HepG2 (cell line): ENCODE results near the gene OMA1. TPM values are rescaled to one million over a fixed set of nuclear protein-coding genes. Genes with fewer than 3 reads are reported as not detected.

ENCODE experiments used
- ATAC-seq: fragments of 200-7000 bp; cut with Tn5 transposase; 3 replicates; pipeline ENCODE4 v1.9.1; 2020; ENCODE audit warnings: mild to moderate bottlenecking, moderate library complexity
- BruUV-seq: library from RNA; stranded (reverse); fragments of 400-500 nt; replicated peaks from 2 replicates; lab custom pipeline; 2021; lab: Mats Ljungman, UMichigan
- CTCF ChIA-PET: fragments of 300-600 bp; formaldehyde crosslinking; extraction: SDS; loops from one replicate; lab custom pipeline; 2021; ENCODE audit warnings: low total read pairs, inconsistent platforms, low intra/inter-chr PET ratio; lab: Yijun Ruan, JAX
- POLR2A ChIA-PET: fragments of 350-600 bp; sonication (Branson Sonifier 250); formaldehyde crosslinking; loops from one replicate; lab custom pipeline; 2020; ENCODE audit warnings: antibody characterized with exemption, inconsistent platforms; lab: Yijun Ruan, JAX
- DNase-seq: peaks from one replicate; pipeline ENCODE4 v3.0.0-alpha.2; 2015; ENCODE audit warnings: low spot score
- FAIRE-seq: peaks from 3 replicates; lab custom pipeline; 2011; peaks lifted over from hg19 to GRCh38; lab: Jason Lieb, UNC
- H2AFZ ChIP-seq: one replicate; pipeline ENCODE4 v1.6.1; 2011; ENCODE audit warnings: low read length, inconsistent platforms
- H3K27ac ChIP-seq: fragments of 300-600 bp; 3 replicates; pipeline ENCODE4 v1.8.0; 2011; ENCODE audit warnings: mixed run types, mild to moderate bottlenecking, mixed read lengths, low read length, inconsistent platforms; ENCODE audit not compliant: insufficient read depth; ENCODE audit errors: extremely low read length
- H3K27me3 ChIP-seq, 2 experiments: fragments of 200-600 bp in 1 of 2; 2 replicates in 1 of 2; 3 replicates in 1 of 2; pipeline versions ENCODE4 v1.6.0 to v1.8.0; 2011; ENCODE audit warnings: low read length in 2 of 2, mild to moderate bottlenecking in 2 of 2, moderate library complexity in 2 of 2, inconsistent platforms in 1 of 2; ENCODE audit not compliant: insufficient read depth in 2 of 2, control insufficient read depth in 1 of 2
- H3K36me3 ChIP-seq, 2 experiments: fragments of 200-600 bp in 1 of 2; replicated peaks in 1 of 2; 2 replicates in 1 of 2; 3 replicates in 1 of 2; pipeline versions ENCODE4 v1.5.1 to v1.8.0; 2011; ENCODE audit warnings: low read length in 2 of 2, inconsistent platforms in 1 of 2; ENCODE audit not compliant: insufficient read depth in 2 of 2, control insufficient read depth in 1 of 2
- H3K4me1 ChIP-seq: 2 replicates; pipeline ENCODE4 v1.5.1; 2012; ENCODE audit warnings: low read length, inconsistent platforms; ENCODE audit not compliant: insufficient read depth
- H3K4me2 ChIP-seq: 2 replicates; pipeline ENCODE4 v1.6.0; 2011; ENCODE audit warnings: low read depth, low read length, inconsistent platforms
- H3K4me3 ChIP-seq, 3 experiments: fragments of 200-600 bp in 1 of 3; sonication (generic), shearing (Covaris generic) in 1 of 3; replicated peaks in 1 of 3; 2 replicates each; pipeline ENCODE4 v1.5.1; 2011 to 2016; ENCODE audit warnings: low read length in 3 of 3, inconsistent platforms in 2 of 3, low read depth in 2 of 3, mild to moderate bottlenecking in 2 of 3, control low read depth in 1 of 3, mixed read lengths in 1 of 3; ENCODE audit not compliant: insufficient read depth in 1 of 3
- H3K79me2 ChIP-seq: one replicate; pipeline ENCODE4 v1.6.1; 2011; ENCODE audit warnings: low read length, inconsistent platforms; ENCODE audit not compliant: insufficient read depth
- H3K9ac ChIP-seq: 2 replicates; pipeline ENCODE4 v1.6.0; 2011; ENCODE audit warnings: mild to moderate bottlenecking, low read depth, low read length, inconsistent platforms; ENCODE audit not compliant: insufficient read depth
- H3K9me3 ChIP-seq: 2 replicates; pipeline ENCODE4 v1.5.1; 2012; ENCODE audit warnings: mild to moderate bottlenecking, low read length
- H4K20me1 ChIP-seq: 2 replicates; pipeline ENCODE4 v1.6.0; 2011; ENCODE audit warnings: inconsistent platforms, mild to moderate bottlenecking, low read length, moderate library complexity; ENCODE audit not compliant: insufficient read depth
- ATF7-NPFF ChIP-seq: sonication (generic); formaldehyde crosslinking; IDR thresholded peaks from 2 replicates; pipeline ENCODE4 v1.8.1; 2023; ENCODE audit warnings: mild to moderate bottlenecking, low read depth, missing genetic modification reagents, moderate library complexity
- BHLHE40 ChIP-seq: IDR thresholded peaks from 2 replicates; pipeline ENCODE4 v1.6.1; 2011; ENCODE audit warnings: low read length, improper control_type of control experiment
- CEBPB ChIP-seq: IDR thresholded peaks from 2 replicates; pipeline ENCODE4 v1.6.1; 2011; ENCODE audit warnings: low read depth, low read length, improper control_type of control experiment, borderline replicate concordance
- ERF ChIP-seq: IDR thresholded peaks from 2 replicates; pipeline ENCODE4 v1.6.1; 2018; ENCODE audit warnings: missing biosample characterization, missing genetic modification reagents
- FOSL2 ChIP-seq: sonication (generic); formaldehyde crosslinking; IDR thresholded peaks from 2 replicates; pipeline ENCODE4 v1.4.0; 2020; ENCODE audit warnings: missing genetic modification reagents
- GTF3A ChIP-seq: sonication (generic); formaldehyde crosslinking; conservative IDR thresholded peaks from 2 replicates; pipeline ENCODE4 v1.4.0; 2020; ENCODE audit warnings: mild to moderate bottlenecking, missing genetic modification reagents
- KDM1A ChIP-seq: IDR thresholded peaks from 2 replicates; pipeline ENCODE4 v1.6.1; 2016; ENCODE audit warnings: missing compliant biosample characterization
- NFAT5 ChIP-seq: sonication (generic); formaldehyde crosslinking; IDR thresholded peaks from 2 replicates; pipeline ENCODE4 v1.4.0; 2020; ENCODE audit warnings: missing genetic modification reagents
- POGZ ChIP-seq: sonication (generic); formaldehyde crosslinking; IDR thresholded peaks from 2 replicates; pipeline ENCODE4 v1.4.0; 2020; ENCODE audit warnings: mild to moderate bottlenecking, missing genetic modification reagents
- SRF ChIP-seq: IDR thresholded peaks from 2 replicates; pipeline ENCODE4 v1.6.1; 2011; ENCODE audit warnings: mild to moderate bottlenecking, low read depth, low read length, moderate library complexity
- ZBTB39 ChIP-seq: sonication (generic); formaldehyde crosslinking; IDR thresholded peaks from 2 replicates; pipeline ENCODE4 v1.5.0; 2020; ENCODE audit warnings: missing genetic modification reagents
- ZNF264 ChIP-seq: sonication (generic); formaldehyde crosslinking; IDR thresholded peaks from 2 replicates; pipeline ENCODE4 v1.4.0; 2020; ENCODE audit warnings: missing genetic modification reagents
- ZNF317 ChIP-seq: sonication (generic); formaldehyde crosslinking; IDR thresholded peaks from 2 replicates; pipeline ENCODE4 v1.5.0; 2020; ENCODE audit warnings: mild to moderate bottlenecking, missing genetic modification reagents
- ZNF343 ChIP-seq: sonication (generic); formaldehyde crosslinking; IDR thresholded peaks from 2 replicates; pipeline ENCODE4 v1.4.0; 2020; ENCODE audit warnings: mild to moderate bottlenecking, missing genetic modification reagents
- ZNF546 ChIP-seq: sonication (generic); formaldehyde crosslinking; conservative IDR thresholded peaks from 2 replicates; pipeline ENCODE4 v1.8.1; 2023; ENCODE audit warnings: mild to moderate bottlenecking, missing genetic modification reagents
- ZNF629 ChIP-seq: sonication (generic); formaldehyde crosslinking; conservative IDR thresholded peaks from 2 replicates; pipeline ENCODE4 v1.5.0; 2020; ENCODE audit warnings: missing genetic modification reagents
- ZNF749 ChIP-seq: sonication (generic); formaldehyde crosslinking; IDR thresholded peaks from 2 replicates; pipeline ENCODE4 v1.8.0; 2022; ENCODE audit warnings: mild to moderate bottlenecking, missing genetic modification reagents, moderate library complexity, borderline replicate concordance
- WGBS: methylation state at CpG from one replicate; pipeline ENCODE4 v1.1.6; 2017; ENCODE audit warnings: low lambda C conversion rate; 5-methylcytosine and 5-hydroxymethylcytosine counted together
- in situ Hi-C: cut with HindIII; loops from 2 replicates; pipeline ENCODE4 v1.10.0; 2017; ENCODE audit warnings: low pct_unique_long_range_greater_than_20kb; ENCODE audit not compliant: extremely low pct_ligation_motif_present
- intact Hi-C: fragments of 100-400 bp; cut with micrococcal nuclease; formaldehyde crosslinking; loops from one replicate; pipeline ENCODE4 v1.10.0; 2022; ENCODE audit not compliant: unreplicated experiment
- polyA plus RNA-seq, 8 experiments: library from polyadenylated mRNA; depleted of rRNA in 3 of 8; stranded (reverse) in 7 of 8; unstranded in 1 of 8; fragments of >200 nt; fragmentation: Illumina TruSeq in 4 of 8; extraction: Trizol in 4 of 8; gene quantifications; 2 replicates each; pipeline versions ENCODE4 v1.2.1 to v1.2.3, GENCODE V29; 2011 to 2016; ENCODE audit warnings: low read depth in 4 of 8, missing spikeins in 1 of 8, mixed read lengths in 1 of 8; ENCODE audit not compliant: insufficient read depth in 1 of 8
- total RNA-seq, 5 experiments: library from RNA; depleted of rRNA; stranded (reverse); fragments of >200 nt; fragmentation: Illumina TruSeq; extraction: Trizol; gene quantifications; 2 replicates each; pipeline ENCODE4 v1.2.3, GENCODE V29; 2016; ENCODE audit warnings: low read depth in 1 of 5

The OMA1 gene
- total and polyA plus RNA-seq, 2 of the 13 experiments (the other 11 are each of a cell fraction or from before 2014, with no cell fraction given), result 7.0 to 26.9 TPM

GRCh38 chr1:58585166-58585565 is 38.6 kb upstream of the OMA1 start (continued):
- TF ChIP-seq NFAT5 (CRISPR knock-in tag) (no peak), POGZ (CRISPR knock-in tag) (no peak), ZNF749 (CRISPR knock-in tag) (no peak), ZNF546 (CRISPR knock-in tag) (no peak), ERF (CRISPR knock-in tag) (no peak)

DNA sequence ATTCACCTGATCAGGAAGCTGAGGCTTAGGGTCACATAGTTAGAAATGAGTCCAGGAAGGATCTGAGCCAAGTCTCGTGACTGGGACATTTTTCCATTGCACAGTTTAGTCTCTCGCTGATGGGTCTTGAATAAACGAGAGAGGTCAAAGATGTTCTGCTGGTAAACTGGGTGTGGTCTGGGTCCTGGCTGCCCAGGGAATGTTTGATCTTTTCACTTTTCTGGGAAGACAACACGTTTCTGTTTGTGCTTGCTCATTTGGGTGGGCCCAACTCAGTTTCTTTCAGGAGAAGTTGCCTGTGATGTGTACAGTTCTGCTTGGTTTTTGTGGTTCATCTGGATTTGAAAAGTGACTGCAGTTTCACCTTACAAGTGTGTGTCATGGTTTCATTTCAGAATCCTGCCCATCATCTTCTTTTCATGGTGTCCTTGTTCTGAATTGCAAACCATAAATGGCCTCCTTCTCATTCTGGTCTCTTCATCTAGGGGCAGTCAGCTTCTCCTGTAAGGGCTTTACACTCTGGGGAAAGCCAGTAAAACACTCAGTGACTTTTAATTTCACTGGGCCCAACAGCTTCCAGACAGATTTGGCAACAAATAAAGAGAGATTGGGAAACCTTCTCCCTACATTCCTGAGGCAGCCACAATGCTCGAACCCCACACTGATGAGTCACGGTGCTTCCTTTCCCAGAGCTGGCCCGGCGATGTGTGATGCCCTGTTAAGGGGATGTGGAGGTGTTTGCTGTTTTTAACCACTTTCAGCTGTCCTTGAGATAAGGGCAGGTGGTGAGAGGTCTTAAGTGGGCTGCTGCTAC is 37.8 kb upstream of the OMA1 start:
- intact Hi-C loops (no loop called here), in situ Hi-C loops (no loop called here)
- ChIA-PET CTCF (no interaction called here), POLR2A (no interaction called here)
- DNase-seq (peak; percentile 64), ATAC-seq (peak; percentile 73), FAIRE-seq (no peak)
- H4K20me1 ChIP-seq, result no peaks in the 10 kb centered on the region
- H3K27ac ChIP-seq, result no peak overlapping the region
- WGBS, result 0% methylated on average over 8 of the region's 8 CpGs
- no peaks in the 10 kb centered on the region for H3K9me3 ChIP-seq
- no peak overlapping the region for H3K9ac ChIP-seq
- H2AFZ ChIP-seq, result no peak overlapping the region
- H3K79me2 ChIP-seq, result no peaks in the 10 kb centered on the region
- no peak overlapping the region for H3K4me3 ChIP-seq
- no peak overlapping the region for H3K4me2 ChIP-seq
- H3K36me3 ChIP-seq, result no peaks in the 10 kb centered on the region
- no TSS peak for BruUV-seq
- peaks cover 16% of the 10 kb centered on the region for H3K4me1 ChIP-seq
- no peaks in the 10 kb centered on the region; a peak in 1 of 5 replicates for H3K27me3 ChIP-seq
- TF ChIP-seq BHLHE40 (peak; percentile 69), SRF (no peak), KDM1A (peak; percentile 66; the same call in 1 of the 2 replicates), GTF3A (CRISPR knock-in tag) (no peak), ATF7-NPFF (no peak), FOSL2 (peak; percentile 88), ZBTB39 (CRISPR knock-in tag) (no peak), ZNF343 (no peak), ZNF629 (CRISPR knock-in tag) (peak; percentile 65), ZNF317 (CRISPR knock-in tag) (no peak), ZNF264 (CRISPR knock-in tag) (no peak), CEBPB (peak; percentile 53; the same call in 1 of the 2 replicates)
